VCaP (cell line): ENCODE data around the gene COLQ.

Experiments used
- H3K27ac ChIP-seq: fragments of 450-650 bp; 2 replicates; pipeline ENCODE4 v1.5.1; 2017
- TF ChIP-seq, protein P1 (sequence below): fragments of 450-650 bp; conservative IDR thresholded peaks from 2 replicates; pipeline ENCODE4 v1.5.1; 2017; ENCODE audit warnings: mild to moderate bottlenecking, moderate library complexity

The COLQ gene

DNA sequence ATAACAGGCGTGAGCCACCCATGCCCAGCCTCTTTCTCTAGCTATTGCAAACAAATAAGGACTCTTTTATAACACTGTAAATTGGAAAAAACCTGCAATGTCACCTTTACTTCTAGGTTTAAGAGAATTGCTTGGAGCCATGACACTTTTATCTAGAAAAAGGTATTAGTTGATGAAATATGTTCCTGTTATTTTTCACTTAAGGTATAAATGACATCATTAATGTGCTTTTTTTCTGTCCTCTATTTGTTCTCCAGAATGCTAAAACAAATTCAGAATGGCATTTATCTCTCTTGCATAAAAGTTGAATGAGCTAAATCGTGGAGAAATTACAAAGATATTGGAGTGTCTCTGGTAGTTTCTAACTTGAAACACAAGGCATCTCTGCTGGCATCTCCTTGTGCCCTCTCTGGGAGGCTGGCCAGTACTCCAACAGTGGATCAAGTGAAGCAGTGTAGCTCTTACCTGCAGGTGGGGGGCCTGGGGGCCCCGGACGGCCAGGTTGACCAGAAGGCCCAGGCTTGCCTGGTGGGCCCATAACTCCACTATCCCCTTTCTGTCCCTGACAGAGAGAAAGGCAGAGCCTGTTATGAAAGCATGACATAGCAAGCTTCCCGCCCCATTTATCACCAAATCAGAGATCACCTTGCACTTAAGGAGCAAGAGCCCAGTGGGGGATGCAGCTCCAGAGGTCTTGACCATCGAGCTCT lies 55.5 kb downstream of the COLQ start:
- TF ChIP-seq, protein P1, sequence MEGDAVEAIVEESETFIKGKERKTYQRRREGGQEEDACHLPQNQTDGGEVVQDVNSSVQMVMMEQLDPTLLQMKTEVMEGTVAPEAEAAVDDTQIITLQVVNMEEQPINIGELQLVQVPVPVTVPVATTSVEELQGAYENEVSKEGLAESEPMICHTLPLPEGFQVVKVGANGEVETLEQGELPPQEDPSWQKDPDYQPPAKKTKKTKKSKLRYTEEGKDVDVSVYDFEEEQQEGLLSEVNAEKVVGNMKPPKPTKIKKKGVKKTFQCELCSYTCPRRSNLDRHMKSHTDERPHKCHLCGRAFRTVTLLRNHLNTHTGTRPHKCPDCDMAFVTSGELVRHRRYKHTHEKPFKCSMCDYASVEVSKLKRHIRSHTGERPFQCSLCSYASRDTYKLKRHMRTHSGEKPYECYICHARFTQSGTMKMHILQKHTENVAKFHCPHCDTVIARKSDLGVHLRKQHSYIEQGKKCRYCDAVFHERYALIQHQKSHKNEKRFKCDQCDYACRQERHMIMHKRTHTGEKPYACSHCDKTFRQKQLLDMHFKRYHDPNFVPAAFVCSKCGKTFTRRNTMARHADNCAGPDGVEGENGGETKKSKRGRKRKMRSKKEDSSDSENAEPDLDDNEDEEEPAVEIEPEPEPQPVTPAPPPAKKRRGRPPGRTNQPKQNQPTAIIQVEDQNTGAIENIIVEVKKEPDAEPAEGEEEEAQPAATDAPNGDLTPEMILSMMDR = no peak
- no peak overlapping the region for H3K27ac ChIP-seq

- H3K27ac ChIP-seq = peak overlapping the region; percentile 89
- TF ChIP-seq, protein P1 = no peak
Observed at GRCh38 chr3:15462451-15462850, 59.1 kb downstream of the COLQ start.

GRCh38 chr3:15460891-15461531 lies 60.5 kb downstream of the COLQ start:
- peak overlapping the region; percentile 89 for H3K27ac ChIP-seq
- TF ChIP-seq, protein P1 = no peak

- TF ChIP-seq, protein P1 = no peak
- H3K27ac ChIP-seq = peak overlapping the region; percentile 89
Observed at GRCh38 chr3:15458212-15458780, 63.2 kb downstream of the COLQ start.

DNA sequence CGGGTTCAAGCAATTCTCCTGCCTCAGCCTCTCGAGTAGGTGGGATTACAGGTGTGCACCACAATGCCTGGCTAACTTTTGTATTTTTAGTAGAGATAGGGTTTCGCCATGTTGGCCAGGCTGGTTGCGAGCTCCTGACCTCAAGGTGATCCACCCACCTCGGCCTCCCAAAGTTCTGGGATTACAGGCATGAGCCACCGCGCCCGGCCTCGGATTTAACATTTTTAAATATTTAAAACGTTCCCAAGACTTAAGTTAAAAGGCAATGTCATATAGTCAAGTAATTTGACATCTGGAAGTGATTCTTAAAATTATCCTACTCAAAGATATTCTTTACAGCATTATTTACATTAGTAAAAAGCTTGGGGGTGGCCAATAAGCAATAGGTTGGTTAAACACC lies 64.6 kb downstream of the COLQ start:
- peak overlapping the region; percentile 89 for H3K27ac ChIP-seq

GRCh38 chr3:15456321-15456720 lies 65.2 kb downstream of the COLQ start:
- TF ChIP-seq, protein P1 = no peak
- peak overlapping the region; percentile 89 for H3K27ac ChIP-seq

DNA sequence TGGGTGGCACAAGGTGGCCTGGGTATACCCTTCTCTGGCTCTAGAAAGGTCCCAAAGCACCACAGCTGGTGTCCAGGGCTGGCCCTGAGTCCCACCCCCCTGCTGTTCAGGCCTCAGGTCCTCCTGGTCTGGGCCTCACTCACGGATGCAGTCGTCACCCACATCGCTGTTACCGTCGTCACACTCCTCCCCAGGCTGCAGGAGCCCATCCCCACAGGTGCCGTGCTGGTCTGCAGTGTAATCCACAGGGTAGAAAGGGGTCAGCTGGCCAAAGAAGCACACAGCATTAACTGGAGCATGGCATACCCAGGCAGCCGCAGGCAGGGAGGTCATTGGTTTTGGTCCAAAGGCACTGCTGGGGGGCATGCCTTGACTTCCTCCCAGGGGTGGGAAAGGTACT lies 65.8 kb downstream of the COLQ start:
- H3K27ac ChIP-seq = peak overlapping the region; percentile 89; the same call in 1 of the 2 replicates
- TF ChIP-seq, protein P1 = no peak

DNA sequence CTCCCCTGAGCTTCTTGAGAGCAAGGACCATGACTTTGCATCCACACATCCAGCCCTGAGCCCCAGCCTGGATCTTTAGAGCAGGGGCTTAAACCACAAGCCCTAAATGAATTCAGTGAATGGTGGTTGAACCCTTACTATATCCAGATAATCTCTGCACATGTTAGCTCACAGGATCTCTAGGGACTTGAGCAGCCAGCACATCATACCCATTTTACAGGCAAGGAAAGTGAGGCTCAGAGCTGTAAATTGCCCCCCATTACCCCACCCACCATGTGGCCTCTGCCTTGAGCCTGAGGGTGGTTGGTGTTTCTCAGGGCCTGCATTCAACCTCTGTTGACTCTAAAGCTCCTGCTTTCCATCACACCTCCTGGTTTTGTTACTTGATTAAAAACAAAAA lies 66.5 kb downstream of the COLQ start:
- H3K27ac ChIP-seq = peak overlapping the region; percentile 89; the same call in 1 of the 2 replicates
- TF ChIP-seq, protein P1 = no peak
